Cortex of kidney (tissue), 1 donor: ENCODE data around the gene RAPGEFL1.
"Not testable (repeated sequence)": the region's sequence is repeated elsewhere in the genome, so short reads cannot be mapped to it uniquely, and the experiment has no call there.

Experiments used
- DNase-seq: peaks from one replicate; lab custom pipeline; 2025; lab: John Stamatoyannopoulos, UW

Gene RAPGEFL1

DNA sequence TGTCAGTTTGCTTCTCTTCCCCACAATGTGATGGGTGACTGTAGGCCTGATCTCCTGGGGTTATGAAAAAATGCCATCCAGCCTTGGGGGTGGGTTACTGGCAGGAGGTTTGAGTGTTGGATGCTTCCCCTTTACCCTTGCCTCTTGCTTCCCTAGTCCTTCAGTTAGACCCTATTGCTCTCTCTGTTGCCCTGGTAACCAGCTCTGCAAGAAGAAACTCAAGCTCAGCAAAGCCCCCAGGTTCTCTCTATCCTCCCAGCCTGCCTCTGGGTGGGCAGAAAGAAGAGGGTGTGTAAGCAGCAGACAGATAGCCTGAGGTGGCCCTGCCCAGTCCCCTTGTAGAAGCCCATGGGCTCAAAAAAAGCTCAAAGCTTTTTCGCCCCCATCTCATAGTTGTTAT is 2.8 kb upstream of the RAPGEFL1 start:
- DNase-seq, result no peak

DNA sequence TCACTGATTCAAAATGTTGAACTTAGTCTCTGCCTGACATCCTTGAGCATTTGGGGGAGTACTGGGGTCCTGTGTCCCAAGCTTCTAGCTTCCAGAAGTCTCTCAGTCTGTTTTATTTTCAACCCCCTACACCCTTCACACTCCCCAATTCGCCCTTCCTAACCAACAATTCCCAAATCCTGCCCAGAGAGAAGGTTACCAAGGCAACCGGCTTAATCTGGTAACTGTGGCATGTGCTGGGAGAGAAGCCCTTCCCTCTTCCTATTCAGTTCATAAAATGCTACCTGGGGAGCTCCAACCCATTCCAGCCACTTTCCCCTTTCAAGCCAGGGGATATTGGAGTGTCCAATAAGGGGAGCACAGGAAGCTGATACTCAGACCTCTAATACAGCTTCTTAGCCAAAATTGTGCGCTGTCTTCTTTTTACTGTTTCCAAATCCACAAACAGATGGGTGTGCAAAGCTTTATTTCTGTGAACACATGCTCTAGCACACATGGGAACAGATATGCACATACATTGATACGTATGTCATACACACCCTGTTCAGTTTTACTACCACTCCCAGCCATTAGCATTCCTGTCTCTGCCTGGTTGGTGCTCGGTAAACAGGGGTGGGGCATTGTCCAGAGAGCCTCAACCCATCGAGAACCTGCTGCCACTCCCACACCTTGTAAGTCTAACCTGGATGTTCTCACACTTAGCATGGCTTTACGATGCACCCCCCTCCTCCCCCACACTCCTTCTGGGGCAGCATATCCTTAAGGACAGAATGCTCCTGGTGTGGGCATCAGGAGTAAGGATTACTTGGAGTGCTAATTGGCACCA is 1.1 kb upstream of the RAPGEFL1 start:
- no peak for DNase-seq

GRCh38 chr17:40176754-40177110 is 538 bp upstream of the RAPGEFL1 start:
- DNase-seq, result no peak

DNA sequence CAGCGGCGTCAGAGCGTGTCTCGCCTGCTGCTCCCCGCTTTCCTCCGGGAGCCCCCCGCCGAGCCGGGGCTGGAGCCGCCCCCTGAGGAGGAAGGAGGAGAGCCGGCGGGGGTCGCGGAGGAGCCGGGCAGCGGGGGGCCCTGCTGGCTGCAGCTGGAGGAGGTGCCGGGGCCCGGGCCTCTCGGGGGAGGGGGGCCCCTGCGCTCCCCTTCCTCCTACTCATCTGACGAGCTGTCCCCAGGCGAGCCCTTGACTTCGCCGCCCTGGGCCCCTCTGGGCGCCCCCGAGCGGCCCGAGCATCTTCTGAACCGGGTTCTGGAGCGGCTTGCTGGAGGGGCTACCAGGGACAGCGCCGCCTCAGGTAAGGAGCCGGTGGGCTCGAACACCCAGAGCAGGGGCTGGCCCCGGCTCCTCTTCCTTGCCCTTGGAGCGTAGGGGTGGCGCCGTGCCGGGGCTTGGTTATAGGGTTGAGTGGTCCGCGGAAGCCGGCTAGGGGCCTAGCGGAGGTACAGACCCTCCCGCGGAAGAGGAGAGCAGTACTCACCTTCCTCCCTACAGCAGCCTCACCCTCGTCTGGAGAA is 841 bp downstream of the RAPGEFL1 start:
- no peak for DNase-seq

DNA sequence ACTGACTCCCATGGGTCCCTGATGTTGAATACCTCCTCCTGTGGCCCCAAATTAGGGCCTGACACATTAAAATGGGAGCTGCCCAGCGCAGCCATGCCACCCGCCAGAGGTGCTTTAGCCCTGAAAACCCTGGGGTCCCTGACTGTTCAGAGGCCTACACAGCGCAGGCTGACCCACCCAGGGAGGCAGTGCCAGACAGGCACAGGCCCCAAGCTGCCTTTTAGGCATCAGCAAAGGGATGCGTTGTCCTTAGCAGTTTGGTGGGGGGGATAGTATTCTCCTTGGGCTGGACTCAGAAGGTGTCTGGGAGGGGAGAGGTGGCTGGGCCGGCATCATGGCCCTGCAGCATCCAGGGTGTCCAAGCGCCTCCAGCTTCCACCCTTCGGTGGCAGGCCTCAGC is 1.4 kb downstream of the RAPGEFL1 start:
- DNase-seq, result no peak

DNA sequence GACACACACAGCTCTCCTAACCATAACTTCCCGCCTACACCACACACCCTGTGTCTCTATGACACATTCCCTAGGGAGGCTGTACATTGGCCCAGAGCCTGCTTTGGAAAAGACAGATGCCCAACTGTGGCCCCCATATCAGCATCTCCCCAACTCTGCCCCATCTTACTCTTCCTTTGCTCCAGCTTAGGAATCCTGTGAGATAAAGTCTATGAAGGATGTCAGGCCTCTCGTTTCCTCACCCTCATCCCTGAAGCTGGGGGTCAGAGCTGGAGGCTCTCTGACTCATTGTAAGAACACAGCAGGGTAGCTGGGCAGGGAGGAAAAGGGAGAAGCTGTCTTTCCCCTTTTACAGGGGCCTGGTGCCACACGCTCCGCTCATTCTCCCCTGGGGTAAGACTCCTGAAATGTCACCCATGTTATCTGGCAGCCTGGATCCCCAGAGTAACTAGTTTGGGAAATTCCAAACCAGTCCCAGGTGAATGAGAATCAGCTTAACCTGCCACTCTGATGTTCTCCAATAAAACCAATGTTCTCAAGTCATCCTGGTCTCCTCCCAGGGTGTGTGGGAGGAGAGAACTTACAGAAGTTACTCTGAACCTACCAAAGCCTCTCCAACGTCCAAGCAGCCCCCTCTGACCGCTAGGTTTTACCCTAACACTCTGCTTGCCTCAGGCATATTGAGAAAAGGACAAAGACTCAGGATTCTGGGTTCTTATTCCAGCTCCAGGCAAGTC is 2.8 kb downstream of the RAPGEFL1 start:
- no peak for DNase-seq

GRCh38 chr17:40180694-40181093 is 3.4 kb downstream of the RAPGEFL1 start:
- no peak for DNase-seq

DNA sequence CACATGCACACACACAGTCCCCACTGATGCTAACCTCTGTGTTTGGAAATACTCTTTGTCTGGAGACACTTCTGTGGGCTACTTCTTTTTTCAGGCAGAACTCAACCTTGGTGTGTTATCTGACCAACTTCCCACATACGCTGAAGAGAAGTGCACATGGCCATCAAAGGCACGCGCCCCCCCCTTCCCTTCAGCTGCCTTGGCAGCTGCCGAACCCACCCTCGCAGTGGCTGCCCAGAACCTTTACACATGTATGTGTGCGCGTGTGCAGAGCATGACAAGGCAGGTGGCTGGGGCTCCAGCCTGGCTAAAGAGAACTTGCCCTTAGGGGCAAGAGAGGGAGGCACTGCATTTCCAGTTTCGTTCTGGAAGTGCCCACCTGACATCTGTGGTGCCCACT is 3.9 kb downstream of the RAPGEFL1 start:
- no peak for DNase-seq

GRCh38 chr17:40182606-40183005 is 5.3 kb downstream of the RAPGEFL1 start:
- no peak for DNase-seq

DNA sequence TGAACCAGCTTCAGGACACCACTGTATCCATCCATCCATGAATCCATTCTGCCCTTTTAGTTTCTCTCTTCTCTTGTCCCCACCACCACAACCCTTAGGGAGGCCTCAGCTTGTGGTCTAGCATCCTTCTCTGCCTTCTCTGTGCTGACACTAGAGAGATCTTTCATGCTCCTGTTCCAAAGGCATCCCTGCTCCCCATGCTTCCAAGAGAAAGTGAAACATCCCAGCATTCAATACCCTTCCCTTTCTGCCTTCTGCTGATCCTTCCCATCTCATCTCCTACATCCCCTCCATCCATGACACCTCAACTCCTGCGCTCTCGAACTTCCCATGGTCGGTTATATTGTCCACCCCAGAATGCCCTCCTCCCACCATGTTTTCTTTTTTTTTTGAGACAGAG is 10.0 kb downstream of the RAPGEFL1 start:
- no peak for DNase-seq

- DNase-seq, result no peak
Measured at GRCh38 chr17:40188694-40189093, 11.4 kb downstream of the RAPGEFL1 start.

GRCh38 chr17:40190197-40191021 is 13.1 kb downstream of the RAPGEFL1 start:
- DNase-seq, result no peak

DNA sequence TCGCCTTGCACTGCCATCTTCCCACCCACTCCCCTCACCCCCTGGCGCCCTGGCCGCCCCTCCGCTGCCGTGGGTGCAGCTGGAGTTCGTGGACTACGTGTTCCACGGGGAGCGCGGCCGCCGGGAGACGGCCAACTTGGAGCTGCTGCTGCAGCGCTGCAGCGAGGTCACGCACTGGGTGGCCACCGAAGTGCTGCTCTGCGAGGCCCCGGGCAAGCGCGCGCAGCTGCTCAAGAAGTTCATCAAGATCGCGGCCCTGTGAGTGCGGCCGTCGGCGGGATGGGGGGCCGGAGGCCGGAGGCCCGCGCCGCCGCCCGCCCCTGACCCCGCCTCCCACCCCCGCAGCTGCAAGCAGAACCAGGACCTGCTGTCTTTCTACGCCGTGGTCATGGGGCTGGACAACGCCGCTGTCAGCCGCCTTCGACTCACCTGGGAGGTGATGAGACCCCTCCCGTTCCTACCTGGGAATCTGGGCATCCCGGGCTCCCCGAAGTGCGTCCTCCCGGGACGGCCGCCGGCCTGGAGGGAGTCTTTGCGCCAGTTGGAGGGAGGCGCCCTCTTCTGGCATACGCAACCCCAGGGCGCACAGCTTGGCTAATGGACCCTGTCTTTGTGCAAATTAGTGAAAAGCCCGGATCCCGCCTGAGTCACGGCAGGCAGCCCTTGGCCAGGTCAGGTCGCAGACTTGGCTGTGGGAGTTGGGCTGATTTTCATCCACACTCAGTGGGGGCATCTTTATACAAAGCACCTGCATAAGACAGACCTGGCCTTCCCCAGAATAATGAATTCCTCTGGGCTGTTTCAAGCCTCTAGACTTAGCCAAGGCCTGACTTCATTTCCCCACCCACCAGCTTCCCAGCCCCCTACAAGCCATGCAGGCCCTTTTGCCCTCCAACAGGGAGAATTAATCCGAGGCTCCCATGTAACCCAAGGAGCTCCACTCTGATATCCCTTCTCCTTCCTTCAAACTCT is 14.3 kb downstream of the RAPGEFL1 start:
- DNase-seq, result no peak

DNA sequence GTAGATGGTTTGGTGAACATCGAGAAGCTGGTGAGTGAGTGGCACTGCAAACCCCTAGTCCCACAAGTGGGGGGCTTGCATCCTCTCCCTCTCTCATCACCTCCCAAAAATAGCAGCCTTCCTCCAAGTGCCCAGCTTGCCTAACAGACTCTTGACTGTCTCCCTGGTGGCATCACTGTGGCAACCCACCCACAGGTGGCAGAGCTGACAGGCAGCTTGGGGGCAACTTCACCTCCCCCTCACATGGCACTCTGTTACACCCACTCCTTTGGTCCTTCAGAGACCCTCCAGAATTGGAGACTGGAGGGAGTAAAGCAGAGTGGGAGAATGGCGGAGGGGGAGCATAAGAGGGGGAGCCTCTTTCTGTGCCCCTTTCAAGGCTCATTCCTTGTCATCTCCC is 15.7 kb downstream of the RAPGEFL1 start:
- DNase-seq, result no peak

DNA sequence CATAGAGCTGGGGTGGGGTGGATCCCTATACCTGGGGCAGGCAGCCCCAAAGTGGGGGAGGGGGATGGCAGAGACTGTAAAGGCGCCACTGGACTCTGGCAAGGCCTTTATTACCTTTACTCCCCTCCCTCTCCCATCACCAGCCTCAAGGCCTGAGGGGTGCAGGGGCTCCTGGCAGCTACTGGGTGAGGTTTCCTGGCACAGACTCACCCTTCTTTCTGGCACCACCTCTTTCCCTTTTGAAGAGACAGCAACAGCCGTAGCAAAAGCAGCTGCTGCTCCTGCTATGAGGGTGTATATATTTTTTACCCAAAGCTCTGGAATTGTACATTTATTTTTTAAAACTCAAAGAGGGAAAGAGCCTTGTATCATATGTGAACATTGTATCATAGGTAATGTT is 17.6 kb downstream of the RAPGEFL1 start:
- DNase-seq, result no peak

- DNase-seq, result no peak
Measured at GRCh38 chr17:40197550-40197949, 20.3 kb downstream of the RAPGEFL1 start.

GRCh38 chr17:40197965-40198456 is 20.7 kb downstream of the RAPGEFL1 start:
- not testable (repeated sequence) for DNase-seq

GRCh38 chr17:40198576-40198975 is 21.3 kb downstream of the RAPGEFL1 start:
- no peak for DNase-seq

DNA sequence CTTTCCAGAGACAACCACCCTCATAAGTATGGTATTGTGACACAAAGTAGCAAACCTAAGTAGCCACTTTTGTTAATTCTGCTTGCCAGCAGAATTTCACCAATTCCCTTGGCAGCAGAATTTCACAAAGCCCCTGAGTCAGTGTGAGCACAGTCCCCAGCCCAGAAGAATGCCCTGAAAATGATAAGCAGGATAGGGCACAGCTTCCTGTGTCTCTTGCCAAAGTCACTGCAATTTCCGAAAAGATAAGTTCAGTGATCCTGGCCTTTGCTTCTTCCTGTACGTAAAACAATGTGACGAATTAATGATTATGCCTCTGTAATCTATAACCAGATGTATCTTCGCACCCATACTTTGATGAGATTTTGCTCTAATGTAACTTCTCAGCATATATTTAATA is 25.9 kb downstream of the RAPGEFL1 start:
- no peak for DNase-seq

DNA sequence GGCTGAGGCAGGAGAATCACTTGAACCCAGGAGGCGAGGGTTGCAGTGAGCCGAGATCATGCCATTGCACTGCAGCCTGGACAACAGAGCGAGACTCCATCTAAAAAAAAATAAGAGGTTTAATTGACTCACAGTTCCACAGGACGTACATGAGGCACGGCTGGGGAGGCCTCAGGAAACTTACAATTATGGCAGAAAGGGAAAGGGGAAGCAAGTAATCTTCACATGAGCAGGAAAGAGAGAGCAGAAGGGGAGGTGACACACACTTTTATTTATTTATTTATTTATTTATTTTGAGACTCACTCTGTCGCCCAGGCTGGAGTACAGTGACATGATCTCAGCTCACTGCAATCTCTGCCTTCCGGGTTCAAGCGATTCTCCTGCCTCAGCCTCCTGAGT is 28.9 kb downstream of the RAPGEFL1 start:
- not testable (repeated sequence) for DNase-seq
